HG02759 (cell line): ENCODE results near the gene CHCHD6.

Experiments
- ATAC-seq: cut with Tn5 transposase; IDR thresholded peaks from one replicate; pipeline ENCODE4 v1.9.1; 2021; ENCODE audit warnings: mild to moderate bottlenecking, moderate library complexity; ENCODE audit not compliant: unreplicated experiment

CHCHD6 gene

DNA sequence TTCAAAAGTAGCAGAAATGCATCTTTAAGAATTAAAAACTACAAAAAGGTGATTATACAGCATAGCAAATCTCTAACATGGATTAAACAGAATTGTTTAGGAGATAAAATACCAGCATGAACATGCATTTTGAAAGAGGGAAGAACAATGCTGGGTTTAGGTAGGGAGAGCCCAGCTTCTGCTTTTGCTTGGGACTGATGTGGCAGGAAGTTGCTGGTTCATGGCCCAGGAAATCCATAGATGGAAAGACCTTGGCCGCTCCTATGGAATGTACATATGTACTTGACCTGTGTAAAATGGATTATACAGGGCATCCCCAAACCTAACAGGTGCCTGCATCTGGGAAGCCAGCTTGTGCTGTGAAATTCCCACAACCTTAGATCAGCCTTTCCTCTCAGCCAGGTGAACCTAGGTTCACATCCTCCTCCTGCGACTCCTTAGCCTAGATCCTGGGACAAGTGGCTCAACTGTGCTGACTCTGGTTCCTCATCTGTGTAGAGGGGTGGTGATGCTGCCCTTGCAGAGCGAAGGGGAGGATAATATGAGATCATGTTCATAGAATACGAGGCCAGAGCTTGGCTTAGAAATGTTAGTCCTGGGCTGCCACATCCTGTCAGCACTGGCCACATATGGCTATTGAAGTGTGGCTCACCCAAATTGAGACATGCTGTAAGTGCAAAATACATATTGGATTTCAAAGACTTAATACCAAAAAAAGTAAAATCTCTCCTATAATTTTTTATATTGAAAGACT lies 231.9 kb downstream of the CHCHD6 start:
- no peak for ATAC-seq

GRCh38 chr3:126936853-126937425 lies 232.9 kb downstream of the CHCHD6 start:
- no peak for ATAC-seq

DNA sequence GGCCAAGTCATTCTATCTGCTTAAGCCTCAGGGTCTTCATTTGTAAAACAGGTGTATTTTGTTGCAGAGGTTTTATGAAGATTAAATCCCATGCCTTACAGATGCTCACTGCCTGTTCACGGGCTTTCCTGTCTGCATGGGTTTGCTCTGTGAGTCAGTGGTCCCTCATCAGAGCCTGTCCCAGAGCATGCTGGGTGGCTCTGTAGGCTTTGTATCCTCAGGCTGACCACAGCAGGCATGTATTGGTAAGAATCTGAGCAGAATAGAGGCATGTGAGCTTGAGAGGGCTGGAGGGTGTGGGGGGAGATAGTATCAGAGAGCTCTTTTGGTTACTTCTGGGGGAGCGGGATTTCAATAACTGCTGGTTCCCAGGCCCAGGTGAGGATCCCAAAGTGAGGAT lies 233.5 kb downstream of the CHCHD6 start:
- no peak for ATAC-seq

DNA sequence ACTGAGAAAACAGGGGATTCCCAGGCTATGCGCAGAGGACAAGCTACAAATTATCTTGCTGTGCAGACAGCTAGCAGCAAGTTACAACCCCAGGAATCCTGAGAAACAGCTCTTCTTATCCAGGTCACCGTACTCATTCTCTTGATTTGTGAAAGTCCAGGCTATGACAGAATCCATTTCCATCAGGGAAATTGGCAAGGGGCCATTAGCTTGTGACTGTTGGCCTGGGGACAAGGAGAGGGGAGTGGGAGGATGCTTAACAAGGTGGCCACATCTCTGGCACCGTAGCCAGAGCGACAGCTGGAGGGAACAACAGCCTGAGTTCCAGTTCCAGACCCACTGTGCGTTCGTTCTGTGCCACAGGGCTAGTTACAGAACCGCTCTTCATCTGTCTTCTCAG lies 233.9 kb downstream of the CHCHD6 start:
- ATAC-seq = no peak

- no peak for ATAC-seq
These were observed 234.7 kb downstream of the CHCHD6 start for GRCh38 chr3:126938520-126939337.

GRCh38 chr3:126939338-126939718 lies 235.3 kb downstream of the CHCHD6 start:
- no peak for ATAC-seq

DNA sequence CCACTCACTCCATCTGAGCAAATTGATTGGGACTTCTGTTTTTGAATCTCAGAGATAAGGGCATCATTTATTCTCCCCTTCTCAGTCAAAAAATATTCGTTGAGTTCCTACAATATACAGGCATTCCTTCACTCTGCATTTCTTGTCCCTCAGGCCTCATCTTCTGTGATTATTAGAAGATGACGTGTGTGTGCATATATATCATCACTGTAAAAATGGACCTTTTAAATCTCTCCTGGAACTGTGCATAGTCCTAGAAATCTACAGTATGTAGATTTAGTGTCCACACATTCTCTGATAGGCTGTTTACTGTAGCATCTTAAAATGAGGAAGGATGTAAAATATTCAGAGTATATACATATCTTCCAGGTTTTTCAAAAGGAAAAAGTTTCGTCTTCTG lies 235.7 kb downstream of the CHCHD6 start:
- ATAC-seq = no peak

GRCh38 chr3:126941721-126942270 lies 237.8 kb downstream of the CHCHD6 start:
- ATAC-seq = no peak

GRCh38 chr3:126944089-126944965 lies 240.3 kb downstream of the CHCHD6 start:
- ATAC-seq = no peak

GRCh38 chr3:126945171-126945721 lies 241.2 kb downstream of the CHCHD6 start:
- no peak for ATAC-seq

- no peak for ATAC-seq
These were observed 241.9 kb downstream of the CHCHD6 start for GRCh38 chr3:126945891-126946290.

DNA sequence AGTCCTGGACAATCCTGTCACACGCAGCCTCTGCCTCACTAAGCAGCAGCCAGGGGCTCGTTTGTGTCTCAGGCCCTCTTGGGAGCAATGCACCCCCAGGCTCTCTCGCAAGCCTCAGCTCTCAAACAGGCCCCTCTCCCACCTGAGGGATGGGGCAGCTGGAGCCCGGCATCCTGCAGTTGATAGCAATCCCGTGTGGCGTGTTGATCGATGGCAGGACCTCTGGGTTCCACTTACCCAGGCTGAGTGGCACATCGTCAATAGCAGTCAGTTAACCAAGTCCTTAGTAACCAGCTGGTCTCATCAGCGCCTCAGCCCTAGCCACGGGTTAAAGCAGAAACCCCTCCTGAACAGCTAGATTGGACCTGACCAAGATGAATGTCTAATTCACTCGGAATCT lies 242.4 kb downstream of the CHCHD6 start:
- ATAC-seq = no peak

- ATAC-seq = no peak
These were observed 243.4 kb downstream of the CHCHD6 start for GRCh38 chr3:126947429-126947828.

- no peak for ATAC-seq
These were observed 245.0 kb downstream of the CHCHD6 start for GRCh38 chr3:126948980-126949535.

DNA sequence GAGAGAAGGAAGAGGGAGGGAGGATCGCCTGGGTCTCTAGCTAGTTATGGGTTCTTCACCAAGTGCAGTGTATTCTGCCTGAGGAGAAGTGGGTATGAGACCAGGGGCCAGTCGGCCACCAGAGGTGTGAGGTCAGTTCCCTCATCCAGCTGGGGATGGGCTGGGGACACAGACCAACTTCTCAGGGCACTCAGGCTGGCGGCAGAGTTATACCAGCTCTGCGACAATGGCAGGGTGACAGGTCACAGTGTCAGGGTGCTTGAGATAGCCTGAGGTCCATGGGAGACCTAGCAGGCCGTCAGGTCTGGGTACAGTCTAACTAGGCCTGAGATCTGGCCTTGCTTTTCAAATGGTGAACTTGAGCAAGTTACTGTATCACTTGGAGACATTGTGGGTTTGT lies 247.5 kb downstream of the CHCHD6 start:
- ATAC-seq = no peak

GRCh38 chr3:126952261-126952982 lies 248.4 kb downstream of the CHCHD6 start:
- no peak for ATAC-seq

DNA sequence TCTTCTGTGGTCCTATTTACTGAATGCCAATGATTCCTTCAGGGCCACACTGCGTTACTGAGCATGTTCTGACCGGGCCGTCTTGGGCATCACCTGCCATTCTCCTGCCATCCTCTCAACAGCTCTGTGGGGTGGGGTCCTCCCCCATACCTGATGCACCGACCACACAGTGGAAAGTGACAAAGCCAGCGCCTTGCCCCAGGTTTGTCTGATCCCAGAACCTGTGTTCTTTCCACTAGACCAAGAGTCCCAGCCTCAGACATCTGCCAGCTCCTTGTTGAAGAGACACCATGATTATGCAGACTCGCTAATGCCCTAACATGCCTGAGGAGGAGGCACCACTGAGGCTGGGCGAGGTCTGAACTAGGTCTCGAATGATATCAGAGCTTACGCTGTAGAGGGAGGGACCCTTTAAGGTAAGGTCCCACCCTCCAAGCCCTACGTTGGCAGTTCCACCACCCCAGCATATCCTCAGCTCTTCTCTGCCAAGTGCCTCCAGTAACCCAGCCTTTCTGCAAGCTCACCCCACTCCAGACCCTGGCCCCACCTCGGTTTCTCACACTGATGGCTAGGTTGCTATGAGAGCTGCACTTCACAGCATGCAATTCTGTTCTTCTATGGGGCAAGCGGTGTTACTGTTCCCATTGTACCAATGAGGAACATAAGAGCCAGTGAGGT lies 249.1 kb downstream of the CHCHD6 start:
- ATAC-seq = no peak

DNA sequence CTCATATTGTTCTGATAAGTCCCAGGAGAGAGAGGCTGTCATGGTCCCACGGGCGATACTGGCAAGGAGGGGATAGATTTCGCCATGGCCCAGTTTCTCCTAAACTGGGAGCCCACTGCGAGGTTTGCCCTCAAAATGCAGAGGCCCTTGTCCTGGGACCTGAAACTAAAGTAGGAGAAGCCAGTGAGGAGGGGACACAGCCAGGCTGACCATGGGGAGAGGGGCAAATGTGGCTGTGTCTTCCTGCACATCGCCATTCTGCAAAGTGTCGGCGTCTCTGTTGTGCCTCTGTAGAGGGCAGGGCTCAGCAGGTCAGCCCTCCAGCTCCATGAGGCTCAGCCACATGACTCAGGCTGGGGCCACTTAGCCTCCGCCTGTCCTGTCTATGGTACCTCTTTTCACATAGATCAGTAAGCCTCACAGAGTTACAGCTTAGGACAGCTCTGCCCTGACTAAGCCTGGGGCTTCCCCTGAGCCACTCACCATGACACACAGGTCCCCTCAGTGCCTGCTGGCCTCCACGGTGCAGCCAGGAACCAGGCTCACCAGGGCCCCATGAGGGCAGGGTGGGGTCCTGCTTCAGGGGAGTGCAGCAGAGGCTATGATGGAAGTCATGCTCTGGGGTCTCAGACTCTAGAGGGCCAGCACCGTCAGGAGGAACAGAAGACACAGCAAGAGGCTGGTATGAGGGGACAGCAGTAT lies 250.3 kb downstream of the CHCHD6 start:
- peak; percentile 76 for ATAC-seq
